ENCODE results near the gene PRIMA1. TPM values are rescaled to one million over a fixed set of nuclear protein-coding genes. Genes with fewer than 3 reads are reported as not detected.

PRIMA1 gene
- total and polyA plus RNA-seq, 10 of the 15 experiments (the other 5 are each of a cell fraction or from before 2014, with no cell fraction given), result not detected

- DNase-seq (ENCODE audit: low read depth, low spot score), result no peak
- ChIA-PET POLR2A (no interaction called here), CTCF (interaction anchor here (0.7 kb wide), 1 partner anchor 1381 kb away, joined by 4 read pairs; no protein-coding TSS in a partner anchor), SMC1A (ENCODE audit: uncharacterized antibody, unreplicated experiment) (no interaction called here), RAD21 (ENCODE audit: unreplicated experiment) (no interaction called here)
- no peaks in the 10 kb centered on the region for H3K79me2 ChIP-seq (ENCODE audit: control insufficient read depth, insufficient read depth, low read length)
- ATAC-seq, result no peak
- H3K4me2 ChIP-seq (ENCODE audit: control insufficient read depth, insufficient read depth), result no peak overlapping the region
- WGBS (ENCODE audit: insufficient coverage, insufficient replicate concordance, low lambda C conversion rate, missing lambda C conversion rate), result 0% methylated on average over 3 of the region's 3 CpGs
- no peaks in the 10 kb centered on the region for H3K4me1 ChIP-seq (ENCODE audit: control insufficient read depth, insufficient read depth, low read length)
- H4K20me1 ChIP-seq (ENCODE audit: control insufficient read depth, insufficient read depth), result no peaks in the 10 kb centered on the region
- TF ChIP-seq ATF3 (IDR thresholded peaks at IDR 0.05; ENCODE audit: borderline replicate concordance, extremely low read depth, low read depth, low read length) (no peak), ZZZ3 (IDR thresholded peaks at IDR 0.05; ENCODE audit: control insufficient read depth, insufficient read length, low read depth) (no peak)
- intact Hi-C loops (cut with micrococcal nuclease; ENCODE audit: unreplicated experiment) (no loop called here), in situ Hi-C loops (cut with MboI) (no loop called here)
- no peak overlapping the region for H3K9ac ChIP-seq (ENCODE audit: control insufficient read depth, insufficient read depth, low read length)
- no peak for FAIRE-seq
- BruUV-seq (replicated peaks), result no TSS peak
- no peaks in the 10 kb centered on the region for H3K9me3 ChIP-seq (replicated peaks; ENCODE audit: control insufficient read depth, insufficient read depth, low read length)
- H2AFZ ChIP-seq (ENCODE audit: control insufficient read depth, low read depth, low read length), result no peak overlapping the region
- H3K4me3 ChIP-seq, result no peak overlapping the region
- no peak overlapping the region for H3K27ac ChIP-seq (ENCODE audit: control insufficient read depth, insufficient read depth)
- H3K36me3 ChIP-seq (ENCODE audit: control insufficient read depth in 2 of 2, insufficient read depth in 2 of 2, low read length in 1 of 2), result no peaks in the 10 kb centered on the region
- no peaks in the 10 kb centered on the region; a peak in 3 of 4 replicates for H3K27me3 ChIP-seq (replicated peaks in 1 of 2; ENCODE audit: control insufficient read depth in 2 of 2, insufficient read depth in 2 of 2, low read length in 1 of 2)
Measured at GRCh38 chr14:93707475-93707874, 80.8 kb downstream of the PRIMA1 start.

GRCh38 chr14:93706360-93706955 lies 81.8 kb downstream of the PRIMA1 start:
- POLR2A ChIA-PET, result no interaction called here
- WGBS (ENCODE audit: insufficient coverage, insufficient replicate concordance, low lambda C conversion rate, missing lambda C conversion rate), result 52% methylated on average over 21 of the region's 21 CpGs
- no peaks in the 10 kb centered on the region; a peak in 2 of 4 replicates for H3K27me3 ChIP-seq (replicated peaks in 1 of 2; ENCODE audit: control insufficient read depth in 2 of 2, insufficient read depth in 2 of 2, low read length in 1 of 2)
- intact Hi-C loops (cut with micrococcal nuclease; ENCODE audit: unreplicated experiment) (no loop called here), in situ Hi-C loops (cut with MboI) (no loop called here)
- no peaks in the 10 kb centered on the region for H3K79me2 ChIP-seq (ENCODE audit: control insufficient read depth, insufficient read depth, low read length)
- no peak overlapping the region for H3K9ac ChIP-seq (ENCODE audit: control insufficient read depth, insufficient read depth, low read length)
- H3K36me3 ChIP-seq (ENCODE audit: control insufficient read depth in 2 of 2, insufficient read depth in 2 of 2, low read length in 1 of 2), result no peaks in the 10 kb centered on the region
- H3K9me3 ChIP-seq (replicated peaks; ENCODE audit: control insufficient read depth, insufficient read depth, low read length), result no peaks in the 10 kb centered on the region
- FAIRE-seq (no peak), DNase-seq (ENCODE audit: low read depth, low spot score) (no peak), ATAC-seq (no peak)
- H4K20me1 ChIP-seq (ENCODE audit: control insufficient read depth, insufficient read depth), result no peaks in the 10 kb centered on the region
- RAD21 ChIA-PET (ENCODE audit: unreplicated experiment), result no interaction called here
- no peaks in the 10 kb centered on the region for H3K4me1 ChIP-seq (ENCODE audit: control insufficient read depth, insufficient read depth, low read length)
- no peak overlapping the region for H2AFZ ChIP-seq (ENCODE audit: control insufficient read depth, low read depth, low read length)
- SMC1A ChIA-PET (ENCODE audit: uncharacterized antibody, unreplicated experiment), result no interaction called here
- H3K4me2 ChIP-seq (ENCODE audit: control insufficient read depth, insufficient read depth), result no peak overlapping the region
- H3K27ac ChIP-seq (ENCODE audit: control insufficient read depth, insufficient read depth), result no peak overlapping the region
- H3K4me3 ChIP-seq, result no peak overlapping the region
- no TSS peak for BruUV-seq (replicated peaks)
- CTCF ChIA-PET, result no interaction called here
- TF ChIP-seq NFIC (IDR thresholded peaks at IDR 0.05; ENCODE audit: low read depth, low read length), result no peak
- no peak for TF ChIP-seq PRDM15 (CRISPR knock-in tag; IDR thresholded peaks at IDR 0.05)
- TF ChIP-seq E2F8 (IDR thresholded peaks at IDR 0.05; ENCODE audit: low read depth, partially characterized antibody), result no peak
- TF ChIP-seq IRF3 (IDR thresholded peaks at IDR 0.05), result no peak
- no peak for TF ChIP-seq YY1 (IDR thresholded peaks at IDR 0.05; ENCODE audit: low read depth, low read length)
- no peak for TF ChIP-seq RAD51 (IDR thresholded peaks at IDR 0.05)
- no peak for TF ChIP-seq DPF2 (IDR thresholded peaks at IDR 0.05)

Measured in GM12878 (cell line).